GM21526 (cell line): ENCODE measurements around the gene LYRM4.

ENCODE experiments used
- ATAC-seq: cut with Tn5 transposase; IDR thresholded peaks from one replicate; pipeline ENCODE4 v1.9.1; 2021; ENCODE audit warnings: moderate library complexity; ENCODE audit not compliant: unreplicated experiment, low FRiP score

Gene LYRM4

GRCh38 chr6:5260661-5261544, at the start of gene LYRM4, which contains the start of gene FARS2:
LYRM4 (minus strand) TSS chr6:5260950; CDS start chr6:5260733, 217 bp downstream.
FARS2 (plus strand) TSS chr6:5261513.
- peak; percentile 68 for ATAC-seq

GRCh38 chr6:5308066-5308465, 47.3 kb upstream of the LYRM4 start:
- no peak for ATAC-seq

GRCh38 chr6:5307058-5307457, 46.3 kb upstream of the LYRM4 start:
- no peak for ATAC-seq

- ATAC-seq = no peak
These were observed 45.3 kb upstream of the LYRM4 start for GRCh38 chr6:5305968-5306626.

GRCh38 chr6:5303682-5304081, 42.9 kb upstream of the LYRM4 start:
- no peak for ATAC-seq

- peak; percentile 69 for ATAC-seq
These were observed 42.4 kb upstream of the LYRM4 start for GRCh38 chr6:5302995-5303622.

GRCh38 chr6:5302220-5302946, 41.6 kb upstream of the LYRM4 start:
- ATAC-seq = peak; percentile 81

- ATAC-seq = no peak
These were observed 39.5 kb upstream of the LYRM4 start for GRCh38 chr6:5300206-5300764.

GRCh38 chr6:5295623-5296022, 34.9 kb upstream of the LYRM4 start:
- no peak for ATAC-seq

- ATAC-seq = no peak
These were observed 33.9 kb upstream of the LYRM4 start for GRCh38 chr6:5294392-5295211.

- no peak for ATAC-seq
These were observed 32.9 kb upstream of the LYRM4 start for GRCh38 chr6:5293692-5294091.

GRCh38 chr6:5292154-5292553, 31.4 kb upstream of the LYRM4 start:
- no peak for ATAC-seq

GRCh38 chr6:5290500-5290899, 29.8 kb upstream of the LYRM4 start:
- ATAC-seq = no peak

GRCh38 chr6:5290097-5290496, 29.3 kb upstream of the LYRM4 start:
- no peak for ATAC-seq

GRCh38 chr6:5287966-5288297, 27.2 kb upstream of the LYRM4 start:
- ATAC-seq = no peak

GRCh38 chr6:5287205-5287965, 26.6 kb upstream of the LYRM4 start:
- ATAC-seq = no peak

GRCh38 chr6:5286780-5287179, 26.0 kb upstream of the LYRM4 start:
- no peak for ATAC-seq

GRCh38 chr6:5285526-5285925, 24.8 kb upstream of the LYRM4 start:
- ATAC-seq = no peak

GRCh38 chr6:5285081-5285480, 24.3 kb upstream of the LYRM4 start:
- no peak for ATAC-seq
